ENCODE data around the gene GCKR.
"Not testable (repeated sequence)": the region's sequence is repeated elsewhere in the genome, so short reads cannot be mapped to it uniquely, and the experiment has no call there.

GCKR gene

DNA sequence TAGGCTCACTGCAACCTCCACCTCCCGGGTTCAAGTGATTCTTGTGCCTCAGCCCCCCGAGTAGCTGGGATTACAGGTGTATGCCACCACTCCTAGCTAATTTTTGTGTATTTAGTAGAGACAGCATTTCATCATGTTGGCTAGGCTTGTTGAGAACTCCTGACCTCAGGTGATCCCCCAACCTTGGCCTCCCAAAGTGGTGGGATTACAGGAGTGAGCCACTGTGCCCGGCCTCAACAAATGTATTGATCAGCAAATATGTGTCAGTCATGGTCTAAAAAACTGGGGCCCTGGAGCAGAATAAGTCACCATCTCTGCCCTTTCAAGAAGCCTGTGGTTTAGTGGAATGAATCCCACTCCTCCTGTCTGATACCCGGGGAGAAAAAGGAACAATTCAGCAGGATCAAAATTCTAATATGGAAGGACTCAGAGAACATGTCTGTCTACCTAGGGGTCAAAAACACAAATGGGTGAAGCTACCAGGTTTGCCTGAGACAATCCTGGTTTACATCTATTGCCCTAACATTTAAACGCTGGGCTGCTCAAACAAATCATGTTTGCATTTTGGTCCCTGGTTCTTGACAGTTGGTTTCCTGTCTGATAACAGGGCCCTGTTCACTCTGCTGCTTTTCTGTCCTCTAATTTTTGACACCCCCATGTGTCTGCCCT is 21.6 kb downstream of the GCKR start:
- DNase-seq (ENCODE audit: low spot score) = no peak

DNA sequence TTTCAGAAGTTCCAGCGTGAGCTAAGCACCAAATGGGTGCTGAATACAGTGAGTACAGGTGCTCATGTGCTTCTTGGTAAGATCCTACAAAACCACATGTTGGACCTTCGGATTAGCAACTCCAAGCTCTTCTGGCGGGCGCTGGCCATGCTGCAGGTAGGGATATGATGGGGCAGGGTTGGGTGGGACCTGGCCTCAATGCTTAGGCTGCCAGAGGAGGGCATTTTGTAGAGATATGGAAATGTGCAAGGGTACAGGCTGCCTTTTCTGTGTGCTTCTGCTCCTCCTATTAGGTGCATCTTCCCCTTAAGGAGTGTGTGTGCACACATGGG is 22.1 kb downstream of the GCKR start:
- DNase-seq (ENCODE audit: low spot score) = no peak

DNA sequence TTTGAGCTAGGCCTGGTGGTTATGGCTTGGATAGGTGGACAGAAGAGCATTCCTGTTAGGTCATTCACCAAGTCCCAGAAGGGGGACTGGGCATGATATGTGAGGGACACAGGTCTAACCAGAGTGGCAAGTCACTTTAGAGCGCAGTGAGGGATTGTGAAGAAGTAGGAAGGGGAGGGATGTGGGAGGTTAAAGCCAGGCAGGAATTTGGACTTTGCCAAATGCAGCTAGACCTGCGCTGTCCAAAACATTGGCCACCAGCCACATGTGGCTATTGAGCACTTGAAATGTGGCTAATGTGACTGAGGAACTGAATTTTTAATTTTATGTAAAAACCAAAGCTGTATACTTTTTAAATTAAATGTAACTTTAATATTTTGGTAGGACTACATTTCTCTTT is 23.7 kb downstream of the GCKR start:
- no peak for DNase-seq (ENCODE audit: low spot score)

DNA sequence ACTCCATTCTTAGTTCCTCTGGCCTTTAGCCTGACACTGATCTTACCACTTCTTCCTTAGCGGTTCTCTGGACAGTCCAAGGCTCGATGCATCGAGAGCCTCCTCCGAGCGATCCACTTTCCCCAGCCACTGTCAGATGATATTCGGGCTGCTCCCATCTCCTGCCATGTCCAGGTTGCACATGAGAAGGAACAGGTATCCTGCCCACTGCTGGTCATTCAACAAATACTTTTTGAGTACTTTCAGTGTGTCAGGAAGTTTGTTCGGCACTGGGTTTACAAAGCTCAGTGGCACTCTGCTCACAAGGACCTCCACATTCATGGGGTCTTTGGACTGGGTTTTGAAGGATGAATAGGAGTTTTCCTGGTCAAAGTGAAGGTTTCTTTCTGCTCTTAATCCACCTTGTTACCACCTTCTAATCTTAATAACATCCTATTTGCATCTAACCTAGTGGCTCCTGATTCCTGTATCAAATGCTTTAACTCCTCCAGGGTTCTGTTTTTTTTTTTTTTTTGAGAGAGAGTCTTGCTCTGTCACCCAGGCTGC is 25.8 kb downstream of the GCKR start:
- DNase-seq (ENCODE audit: low spot score) = no peak

DNA sequence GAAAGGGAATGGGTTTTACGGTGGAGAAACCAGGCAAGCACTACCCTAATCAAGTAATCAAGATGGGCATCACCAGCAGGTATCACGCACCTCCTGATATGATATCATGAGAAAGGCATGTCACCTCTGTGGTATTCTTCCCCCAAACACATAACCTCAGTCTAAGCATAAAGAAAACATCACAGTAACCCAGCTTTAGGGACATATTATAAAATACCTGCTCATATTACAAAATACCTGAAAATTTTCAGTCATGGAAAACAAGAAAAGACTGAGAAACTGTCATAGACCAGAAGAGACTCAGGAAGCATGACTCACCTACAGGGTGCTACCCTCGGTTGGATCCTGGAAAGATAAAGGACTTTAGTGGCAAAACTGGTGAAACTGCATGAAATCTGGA is 30.5 kb downstream of the GCKR start:
- DNase-seq (ENCODE audit: low spot score) = peak; percentile 76

DNA sequence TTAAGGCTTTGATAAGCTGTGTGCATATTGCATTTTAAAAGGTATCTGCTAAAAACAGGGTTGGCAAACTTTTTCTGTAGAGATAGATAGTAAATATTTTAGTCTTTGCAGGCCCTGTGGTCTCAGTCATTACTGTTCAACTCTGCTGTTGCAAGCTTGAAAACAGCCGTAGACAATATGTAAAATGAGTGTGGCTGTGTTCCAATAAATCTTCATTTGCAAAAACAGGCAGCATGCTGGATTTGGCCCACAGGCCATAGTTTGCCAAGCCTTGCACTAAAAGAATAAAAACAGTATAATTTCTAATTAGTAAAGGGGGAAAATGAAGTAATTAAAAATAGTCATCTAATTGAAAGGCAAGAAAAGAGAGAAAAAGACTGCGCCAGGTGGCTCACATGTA is 35.3 kb downstream of the GCKR start:
- no peak for DNase-seq (ENCODE audit: low spot score)

DNA sequence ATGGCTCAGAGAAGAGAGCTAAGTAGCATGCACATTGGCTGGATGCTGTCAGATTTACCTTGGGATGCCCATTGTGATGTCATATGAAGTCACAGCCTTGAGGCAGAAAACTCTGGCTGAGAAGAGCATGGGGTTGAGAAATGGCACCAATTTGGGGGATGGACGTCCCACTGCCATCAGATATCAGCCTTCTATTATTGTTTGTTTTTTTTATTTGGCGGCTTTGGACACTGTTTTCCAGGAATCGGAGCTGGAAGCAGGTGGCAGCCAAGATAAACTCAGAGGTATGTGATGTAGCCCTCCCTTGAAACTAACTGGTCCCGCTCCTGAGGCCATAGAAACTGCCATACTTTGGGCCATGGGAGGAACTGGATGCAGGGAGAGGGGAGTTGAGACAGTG is 40.6 kb downstream of the GCKR start:
- no peak for DNase-seq (ENCODE audit: low spot score)

DNA sequence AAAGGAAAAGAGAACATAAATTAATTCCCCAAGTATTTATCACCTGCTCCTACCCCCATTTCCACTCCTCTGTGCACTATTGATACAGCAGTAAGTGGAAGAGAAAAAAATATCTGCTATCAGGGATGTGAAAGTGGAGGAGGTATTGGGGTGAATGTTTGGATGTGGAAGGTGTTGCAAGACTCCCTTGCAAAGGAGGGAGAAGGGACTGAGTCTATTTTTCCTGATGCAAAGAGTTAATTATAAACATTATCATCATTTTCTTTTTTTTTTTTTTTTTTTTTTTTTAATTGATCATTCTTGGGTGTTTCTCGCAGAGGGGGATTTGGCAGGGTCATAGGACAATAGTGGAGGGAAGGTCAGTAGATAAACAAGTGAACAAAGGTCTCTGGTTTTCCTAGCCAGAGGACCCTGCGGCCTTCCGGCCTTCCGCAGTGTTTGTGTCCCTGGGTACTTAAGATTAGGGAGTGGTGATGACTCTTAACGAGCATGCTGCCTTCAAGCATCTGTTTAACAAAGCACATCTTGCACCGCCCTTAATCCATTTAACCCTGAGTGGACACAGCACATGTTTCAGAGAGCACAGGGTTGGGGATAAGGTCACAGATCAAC is 42.3 kb downstream of the GCKR start:
- not testable (repeated sequence) for DNase-seq (ENCODE audit: low spot score)

DNA sequence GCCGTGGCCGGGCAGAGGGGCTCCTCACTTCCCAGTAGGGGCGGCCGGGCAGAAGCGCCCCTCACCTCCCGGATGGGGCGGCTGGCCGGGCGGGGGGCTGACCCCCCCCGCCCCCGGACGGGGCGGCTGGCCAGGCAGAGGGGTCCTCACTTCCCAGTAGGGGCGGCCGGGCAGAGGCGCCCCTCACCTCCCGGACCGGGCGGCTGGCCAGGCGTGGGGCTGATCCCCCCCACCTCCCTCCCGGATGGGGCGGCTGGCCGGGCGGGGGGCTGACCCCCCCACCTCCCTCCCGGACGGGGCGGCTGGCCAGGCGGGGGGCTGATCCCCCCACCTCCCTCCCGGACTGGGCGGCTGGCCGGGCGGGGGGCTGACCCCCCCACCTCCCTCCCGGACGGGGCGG is 43.0 kb downstream of the GCKR start:
- DNase-seq (ENCODE audit: low spot score) = not testable (repeated sequence)

DNA sequence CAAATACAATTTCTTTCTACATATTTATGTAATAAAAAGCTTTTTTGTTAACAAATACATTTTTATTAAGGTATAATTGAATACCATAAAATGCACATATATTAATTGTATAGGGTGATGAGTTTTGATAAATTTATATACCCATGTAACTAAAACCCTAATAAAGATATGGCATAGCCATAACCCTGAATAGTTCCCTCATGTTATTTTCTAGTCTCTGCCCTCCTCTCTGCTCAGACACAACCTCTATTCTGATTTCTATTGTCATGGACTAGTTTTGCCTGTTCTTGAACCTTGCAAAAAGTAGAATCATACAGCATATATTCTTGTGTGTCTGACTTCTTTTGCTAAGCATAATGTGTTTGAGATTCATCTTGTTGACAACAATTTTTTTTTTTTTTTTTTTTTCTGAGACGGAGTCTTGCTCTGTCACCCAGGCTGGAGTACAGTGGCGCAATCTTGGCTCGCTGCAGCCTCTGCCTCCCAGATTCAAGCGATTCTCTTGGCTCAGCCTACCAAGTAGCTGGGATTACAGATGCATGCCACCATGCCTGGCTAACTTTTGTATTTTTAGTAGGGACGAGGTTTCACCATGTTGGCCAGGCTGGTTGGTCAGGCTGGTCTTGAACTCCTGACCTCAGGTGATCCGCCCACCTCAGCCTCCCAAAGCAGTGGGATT is 47.6 kb downstream of the GCKR start:
- DNase-seq (ENCODE audit: low spot score) = no peak

DNA sequence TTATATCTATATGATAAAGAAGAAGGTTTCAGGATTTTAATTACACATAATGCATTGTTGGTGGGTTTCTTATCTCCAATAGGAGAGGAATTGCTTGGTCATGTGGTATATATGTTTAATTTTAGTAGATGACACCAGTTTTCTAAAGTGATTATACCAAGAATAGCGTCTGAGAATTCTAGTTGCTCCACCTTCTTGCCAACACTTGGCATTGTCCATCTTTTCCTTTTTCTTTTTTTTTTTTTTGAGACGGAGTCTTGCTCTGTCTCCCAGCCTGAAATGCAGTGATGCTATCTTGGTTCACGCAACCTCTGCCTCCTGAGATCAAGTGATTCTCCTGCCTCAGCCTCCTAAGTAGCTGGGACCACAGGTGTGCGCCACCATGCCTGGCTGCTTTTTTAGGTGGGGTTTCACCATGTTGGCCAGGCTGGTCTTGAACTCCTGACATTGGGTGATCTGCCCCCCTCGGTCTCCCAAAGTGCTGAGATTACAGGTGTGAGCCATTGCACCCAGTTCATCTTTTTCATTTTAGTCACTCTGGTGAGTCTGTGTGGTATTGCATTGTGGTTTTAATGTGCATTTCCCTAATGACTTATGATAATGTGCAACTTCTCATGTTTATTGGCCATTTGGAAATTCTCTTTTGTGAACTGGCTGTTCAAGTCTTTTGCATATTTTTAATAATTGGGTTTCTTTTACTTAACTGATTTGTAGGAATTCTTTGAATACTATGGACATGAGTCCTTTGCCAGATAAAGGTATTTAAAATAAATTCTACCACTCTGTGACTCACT is 48.9 kb downstream of the GCKR start:
- no peak for DNase-seq (ENCODE audit: low spot score)

DNA sequence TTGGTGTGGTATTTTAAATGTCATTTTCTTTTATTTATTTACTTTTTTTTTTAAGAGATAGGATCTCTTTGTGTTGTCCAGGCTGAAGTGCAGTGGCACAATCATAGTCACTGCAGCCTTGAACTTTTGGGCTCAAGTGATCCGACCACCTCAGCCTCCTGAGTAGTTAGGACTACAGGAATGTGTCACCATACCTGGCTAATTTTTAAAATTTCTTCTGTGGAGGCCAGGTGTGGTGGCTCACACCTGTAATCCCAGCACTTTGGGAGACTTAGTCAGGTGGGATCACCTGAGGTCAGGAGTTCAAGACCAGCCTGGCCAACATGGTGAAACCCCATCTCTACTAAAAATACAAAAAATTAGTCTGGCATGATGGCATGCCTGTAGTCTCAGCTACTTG is 52.7 kb downstream of the GCKR start:
- no peak for DNase-seq (ENCODE audit: low spot score)

DNA sequence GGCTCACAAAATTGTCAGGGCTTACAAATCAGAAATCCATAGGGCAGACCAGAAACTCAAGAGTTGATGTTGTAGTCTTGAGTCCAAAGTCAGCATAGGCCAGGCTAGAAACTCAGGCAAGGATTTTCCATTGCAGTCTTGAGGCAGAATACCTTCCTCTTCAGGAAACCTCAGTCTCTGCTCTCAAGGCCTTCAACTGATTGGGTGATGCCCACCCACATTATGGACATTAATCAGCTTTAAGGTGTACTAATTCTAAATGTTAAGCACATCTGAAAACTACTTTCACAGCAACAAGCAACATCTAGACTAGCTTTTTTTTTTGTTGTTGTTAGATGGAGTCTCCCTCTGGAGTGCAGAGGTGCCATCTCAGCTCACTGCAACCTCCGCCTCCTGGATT is 54.9 kb downstream of the GCKR start:
- no peak for DNase-seq (ENCODE audit: low spot score)

DNA sequence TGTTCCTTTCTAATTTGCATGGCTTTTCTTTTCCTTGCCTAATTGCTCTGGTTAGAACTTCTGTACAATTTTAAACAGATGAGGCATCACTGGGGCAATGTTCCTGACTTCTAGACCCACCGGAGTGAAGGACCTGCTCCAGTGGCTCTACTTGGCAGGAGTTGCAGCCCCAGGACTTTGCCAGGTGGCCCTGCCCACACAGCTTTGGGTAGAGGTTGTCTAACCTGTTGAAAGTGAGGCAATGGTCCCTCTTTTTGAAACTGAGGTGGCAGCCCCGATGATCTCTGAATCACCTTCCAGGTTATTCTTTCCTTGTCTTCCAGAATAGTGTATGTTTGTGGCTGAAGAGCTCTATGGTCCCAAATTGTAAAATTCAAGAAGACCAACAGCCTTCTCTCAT is 56.3 kb downstream of the GCKR start:
- no peak for DNase-seq (ENCODE audit: low spot score)

DNA sequence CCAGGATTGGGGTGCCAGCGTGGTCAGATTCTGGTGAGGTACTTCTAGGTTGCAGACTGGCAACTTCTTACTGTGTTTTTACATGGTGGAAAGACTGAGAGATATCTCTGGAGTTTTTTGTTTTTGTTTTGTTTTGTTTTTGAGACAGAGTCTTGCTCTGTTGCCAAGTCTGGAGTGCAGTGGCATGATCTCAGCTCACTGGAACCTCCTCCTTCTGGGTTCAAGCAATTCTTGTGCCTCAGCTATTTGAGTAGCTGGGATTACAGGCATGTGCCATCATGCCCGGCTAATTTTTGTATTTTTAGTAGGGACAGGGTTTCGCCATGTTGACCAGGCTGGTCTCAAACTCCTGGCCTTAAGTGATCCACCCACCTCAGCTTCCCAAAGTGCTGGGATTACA is 57.8 kb downstream of the GCKR start:
- not testable (repeated sequence) for DNase-seq (ENCODE audit: low spot score)

DNA sequence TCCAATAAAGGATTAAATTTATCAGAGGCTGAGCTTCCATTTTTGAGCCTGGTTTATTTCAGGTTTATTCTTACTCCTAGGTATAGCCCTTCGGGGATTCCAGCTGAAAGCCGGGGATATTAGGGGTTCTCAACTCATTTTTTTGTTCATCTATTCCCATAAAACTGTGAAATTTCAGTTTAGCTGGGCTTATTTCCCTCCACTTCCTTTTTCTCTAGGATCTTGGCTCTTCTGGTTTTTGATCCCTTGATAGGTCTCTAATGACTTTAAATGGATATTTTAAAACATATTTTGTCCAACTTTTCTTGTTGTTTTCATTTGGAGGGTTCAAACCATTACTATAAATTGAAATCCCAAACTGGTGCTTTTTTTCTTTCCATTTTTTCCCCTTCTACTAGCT is 62.6 kb downstream of the GCKR start:
- DNase-seq (ENCODE audit: low spot score) = no peak

DNA sequence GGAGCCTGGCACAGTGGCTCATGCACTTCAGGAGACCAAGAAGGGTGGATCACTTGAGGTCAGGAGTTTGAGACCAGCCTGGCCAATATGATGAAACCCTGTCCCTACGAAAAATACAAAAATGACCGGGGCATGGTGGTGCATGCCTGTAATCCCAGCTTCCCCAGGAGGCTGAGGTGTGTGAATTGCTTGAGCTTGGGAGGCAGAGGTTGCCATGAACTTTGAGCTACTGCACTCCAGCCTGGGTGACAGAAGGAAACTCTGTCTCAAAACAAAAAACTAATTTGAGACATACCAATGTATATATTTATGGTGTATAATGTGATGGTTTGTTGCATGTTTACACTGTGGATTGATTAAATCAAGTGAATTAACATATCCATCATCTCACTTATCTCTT is 64.4 kb downstream of the GCKR start:
- no peak for DNase-seq (ENCODE audit: low spot score)

DNA sequence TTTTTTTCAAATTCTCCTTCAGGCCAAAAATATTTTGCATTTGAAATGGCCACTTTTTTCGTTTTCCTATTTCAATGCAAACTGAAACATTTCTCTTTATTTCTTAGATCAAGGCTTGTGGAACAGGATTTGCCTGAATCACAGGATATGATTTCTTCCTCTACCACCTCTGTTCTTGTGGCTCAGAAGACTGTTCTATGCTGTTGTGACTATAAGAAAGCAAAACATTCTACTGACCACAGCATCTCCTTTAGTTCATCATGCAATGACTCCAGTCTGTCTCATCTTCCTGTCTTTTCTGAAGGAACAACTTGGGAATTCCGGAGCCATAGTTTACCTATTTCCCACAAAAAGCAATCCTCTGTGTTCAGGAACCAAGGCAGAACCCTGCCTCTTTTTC is 70.0 kb downstream of the GCKR start:
- DNase-seq (ENCODE audit: low spot score) = no peak

DNA sequence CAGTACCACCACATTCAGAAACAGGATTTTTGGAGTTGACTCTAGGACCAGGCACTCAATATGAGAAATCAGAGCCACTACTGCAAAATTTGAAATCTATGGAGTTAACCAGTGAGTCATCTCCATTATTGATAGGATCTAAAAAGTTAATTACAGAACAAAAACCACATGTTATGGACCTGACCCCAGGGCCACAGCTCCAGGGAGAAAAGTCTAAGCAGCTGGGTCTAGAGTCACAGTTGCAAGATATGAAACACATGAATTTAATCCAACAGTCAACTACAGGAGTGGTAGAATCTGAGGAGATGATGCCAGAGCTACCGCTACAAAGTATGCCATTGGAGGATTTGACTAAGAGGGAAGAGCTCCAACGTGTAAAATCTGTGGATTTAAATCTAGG is 72.8 kb downstream of the GCKR start:
- no peak for DNase-seq (ENCODE audit: low spot score)

DNA sequence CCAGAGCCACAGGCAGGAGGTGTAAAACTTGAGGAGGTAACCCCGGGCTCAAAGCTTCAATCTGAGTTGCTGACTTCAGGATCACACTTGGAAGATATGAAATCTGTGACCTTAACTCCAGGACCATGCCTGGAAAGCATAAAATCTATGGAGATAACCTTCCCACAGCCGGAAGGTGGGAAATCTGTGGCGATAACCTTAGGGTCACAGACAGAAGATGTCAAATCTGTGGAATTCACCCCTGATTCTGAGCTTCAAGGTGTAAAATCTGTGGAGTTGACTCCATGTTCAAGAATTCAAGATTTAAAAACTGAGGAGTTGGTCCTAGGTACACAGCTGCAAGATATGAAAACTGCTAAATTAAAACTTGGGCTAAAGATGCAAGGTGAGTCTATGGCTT is 74.6 kb downstream of the GCKR start:
- no peak for DNase-seq (ENCODE audit: low spot score)

DNA sequence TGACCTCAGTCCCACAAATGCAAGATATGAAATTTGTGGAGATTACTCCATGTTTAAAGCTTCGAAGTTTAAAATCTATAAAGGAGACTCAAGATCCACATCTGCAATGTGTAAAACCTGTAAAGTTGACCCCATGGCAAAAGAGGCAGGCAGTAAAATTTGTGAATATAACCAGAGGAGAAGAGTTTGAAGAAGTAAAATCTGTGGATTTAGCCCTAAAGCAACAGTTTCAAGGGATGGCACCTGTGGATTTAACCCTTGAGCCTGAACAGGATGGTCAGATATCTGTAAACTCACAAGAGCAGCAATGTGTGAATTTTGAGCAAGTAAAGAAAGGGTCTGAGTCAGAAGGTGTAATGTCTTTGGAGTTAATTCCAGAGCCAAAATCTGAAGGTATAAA is 75.0 kb downstream of the GCKR start:
- DNase-seq (ENCODE audit: low spot score) = no peak

DNA sequence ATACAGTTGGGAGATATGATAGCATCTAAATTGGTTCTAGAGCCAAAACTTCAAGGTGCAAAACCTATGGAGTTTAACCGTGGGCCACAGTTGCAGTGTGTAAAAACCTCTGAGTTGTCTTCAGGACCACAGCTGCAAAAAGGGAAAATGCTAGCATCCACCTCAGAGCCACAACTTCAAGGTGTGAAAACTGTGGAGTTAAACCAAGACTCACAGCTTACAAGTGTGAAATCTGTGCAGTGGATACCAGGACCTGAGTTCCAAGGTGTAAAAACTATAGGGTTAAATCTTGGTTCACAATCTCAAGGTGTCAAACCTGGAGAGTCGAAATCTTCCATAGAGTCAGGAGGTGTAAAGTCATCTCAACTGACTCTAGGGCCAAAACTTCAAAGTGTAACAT is 75.8 kb downstream of the GCKR start:
- DNase-seq (ENCODE audit: low spot score) = no peak

DNA sequence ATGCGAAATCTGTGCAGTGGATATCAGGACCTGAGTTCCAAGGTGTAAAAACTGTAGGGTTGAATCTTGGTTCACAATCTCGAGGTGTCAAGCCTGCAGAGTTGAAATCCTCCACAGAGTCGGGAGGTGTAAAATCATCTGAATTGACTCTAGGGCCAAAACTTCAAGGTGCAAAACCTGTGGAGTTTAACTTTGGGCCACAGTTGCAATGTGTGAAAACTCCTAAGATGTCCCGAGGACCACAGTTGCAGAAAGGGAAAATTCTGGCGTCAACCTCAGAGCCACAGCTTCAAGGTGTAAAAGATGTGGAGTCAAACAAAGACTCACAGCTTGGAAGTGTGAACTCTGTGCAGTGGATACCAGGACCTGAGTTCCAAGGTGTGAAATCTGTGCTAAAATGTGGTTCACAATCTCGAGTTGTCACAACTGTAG is 76.4 kb downstream of the GCKR start:
- DNase-seq (ENCODE audit: low spot score) = no peak
